Tibial nerve (tissue), 3 donors: ENCODE data around the gene WNT4.

Source experiments
- POLR2A ChIP-seq, 2 donors: fragments of 450-650 bp; IDR thresholded peaks; one replicate each; pipeline ENCODE4 v1.6.1; 2017; ENCODE audit warnings: antibody characterized with exemption in 2 of 2, mild to moderate bottlenecking in 2 of 2, moderate library complexity in 2 of 2
- TF ChIP-seq, protein P1 (sequence below), 5 experiments: fragments of 200-600 bp in 3 of 5; fragments of 450-650 bp in 2 of 5; sonication (generic) in 3 of 5; IDR thresholded peaks; one replicate each; pipeline ENCODE4 v1.5.1; 2016 to 2019; ENCODE audit warnings: antibody characterized with exemption in 5 of 5, mild to moderate bottlenecking in 3 of 5, moderate library complexity in 2 of 5

DNA sequence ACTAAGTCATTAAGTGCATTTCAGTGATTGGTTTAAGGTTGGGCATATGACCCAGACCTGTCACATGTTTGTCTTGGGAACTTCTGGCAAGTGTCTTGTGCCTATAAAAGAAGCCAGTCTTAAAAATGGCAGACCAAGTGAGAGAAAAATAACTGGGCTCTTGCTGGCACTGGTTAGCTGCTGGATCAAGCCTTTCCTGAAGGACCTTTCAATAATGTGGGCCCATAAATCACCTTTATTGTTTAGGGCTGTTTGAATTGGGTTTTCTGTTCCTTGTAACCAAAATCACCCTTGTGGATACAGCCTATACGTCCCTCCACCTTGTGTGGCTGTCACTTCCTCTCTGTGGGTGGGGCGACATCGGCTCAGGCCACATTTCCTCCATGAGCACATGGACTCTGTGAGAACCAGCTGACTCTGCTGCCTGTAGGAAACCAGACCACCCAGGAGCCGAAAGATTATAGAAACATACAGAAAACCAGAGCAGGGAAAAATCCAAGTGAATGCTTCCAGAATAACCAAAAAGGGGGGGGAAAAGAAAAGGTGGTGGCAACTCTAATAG is 25.6 kb upstream of the WNT4 start:
- TF ChIP-seq POLR2A (IDR thresholded peaks at IDR 0.05), result no peak
- TF ChIP-seq, protein P1, sequence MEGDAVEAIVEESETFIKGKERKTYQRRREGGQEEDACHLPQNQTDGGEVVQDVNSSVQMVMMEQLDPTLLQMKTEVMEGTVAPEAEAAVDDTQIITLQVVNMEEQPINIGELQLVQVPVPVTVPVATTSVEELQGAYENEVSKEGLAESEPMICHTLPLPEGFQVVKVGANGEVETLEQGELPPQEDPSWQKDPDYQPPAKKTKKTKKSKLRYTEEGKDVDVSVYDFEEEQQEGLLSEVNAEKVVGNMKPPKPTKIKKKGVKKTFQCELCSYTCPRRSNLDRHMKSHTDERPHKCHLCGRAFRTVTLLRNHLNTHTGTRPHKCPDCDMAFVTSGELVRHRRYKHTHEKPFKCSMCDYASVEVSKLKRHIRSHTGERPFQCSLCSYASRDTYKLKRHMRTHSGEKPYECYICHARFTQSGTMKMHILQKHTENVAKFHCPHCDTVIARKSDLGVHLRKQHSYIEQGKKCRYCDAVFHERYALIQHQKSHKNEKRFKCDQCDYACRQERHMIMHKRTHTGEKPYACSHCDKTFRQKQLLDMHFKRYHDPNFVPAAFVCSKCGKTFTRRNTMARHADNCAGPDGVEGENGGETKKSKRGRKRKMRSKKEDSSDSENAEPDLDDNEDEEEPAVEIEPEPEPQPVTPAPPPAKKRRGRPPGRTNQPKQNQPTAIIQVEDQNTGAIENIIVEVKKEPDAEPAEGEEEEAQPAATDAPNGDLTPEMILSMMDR (IDR thresholded peaks at IDR 0.05), result no peak
